OCI-LY1 (cell line): ENCODE data around the gene KIF14.

ENCODE experiments used
- H2AFZ ChIP-seq: fragments of 200-600 bp; sonication (generic), shearing (Covaris generic); 2 replicates; pipeline ENCODE4 v1.6.0; 2014; ENCODE audit warnings: antibody characterized with exemption, mild to moderate bottlenecking, low read length
- H3F3A ChIP-seq: fragments of 200-600 bp; sonication (generic), shearing (Covaris generic); 2 replicates; pipeline ENCODE4 v1.6.0; 2014; ENCODE audit warnings: mild to moderate bottlenecking, antibody characterized with exemption, low read length, moderate library complexity; ENCODE audit not compliant: insufficient read depth
- H3K27ac ChIP-seq: fragments of 200-600 bp; sonication (generic); 2 replicates; pipeline ENCODE4 v1.5.1; 2014; ENCODE audit warnings: low read length, mixed run types, mild to moderate bottlenecking, low read depth; ENCODE audit not compliant: poor library complexity, severe bottlenecking
- H3K27me3 ChIP-seq: fragments of 200-600 bp; sonication (generic); 2 replicates; pipeline ENCODE4 v1.6.0; 2014; ENCODE audit warnings: antibody characterized with exemption, mild to moderate bottlenecking, low read length, moderate library complexity; ENCODE audit not compliant: insufficient read depth
- H3K36me3 ChIP-seq: fragments of 200-600 bp; sonication (generic); 2 replicates; pipeline ENCODE4 v1.6.1; 2014; ENCODE audit warnings: mild to moderate bottlenecking, antibody characterized with exemption, low read length, moderate library complexity, mixed read lengths; ENCODE audit not compliant: insufficient read depth
- H3K4me1 ChIP-seq: fragments of 200-600 bp; sonication (generic); 2 replicates; pipeline ENCODE4 v1.5.1; 2014; ENCODE audit warnings: mild to moderate bottlenecking, low read length, moderate library complexity; ENCODE audit not compliant: insufficient read depth, severe bottlenecking
- H3K4me2 ChIP-seq: fragments of 200-600 bp; sonication (generic), shearing (Covaris generic); 2 replicates; pipeline ENCODE4 v1.6.1; 2014; ENCODE audit warnings: low read length
- H3K4me3 ChIP-seq: fragments of 200-600 bp; sonication (generic); 2 replicates; pipeline ENCODE4 v1.5.1; 2014; ENCODE audit warnings: low read length, low read depth, mild to moderate bottlenecking, mixed read lengths; ENCODE audit not compliant: poor library complexity, severe bottlenecking
- H3K79me2 ChIP-seq: fragments of 200-600 bp; shearing (Covaris generic); 2 replicates; pipeline ENCODE4 v1.6.1; 2016; ENCODE audit warnings: mixed run types, low read length, mixed read lengths; ENCODE audit not compliant: insufficient read depth
- H3K9ac ChIP-seq: fragments of 200-600 bp; sonication (generic), shearing (Covaris generic); 2 replicates; pipeline ENCODE4 v1.6.1; 2014; ENCODE audit warnings: mild to moderate bottlenecking, low read length, mixed read lengths
- H3K9me2 ChIP-seq: fragments of 200-600 bp; sonication (generic), shearing (Covaris generic); 2 replicates; pipeline ENCODE4 v1.6.1; 2014; ENCODE audit warnings: low read depth, mild to moderate bottlenecking, low read length, mixed read lengths
- H3K9me3 ChIP-seq: fragments of 200-600 bp; shearing (Covaris generic); 2 replicates; pipeline ENCODE4 v1.6.1; 2014; ENCODE audit warnings: low read length, mixed read lengths
- H4K20me1 ChIP-seq: fragments of 200-600 bp; sonication (generic), shearing (Covaris generic); 2 replicates; pipeline ENCODE4 v1.6.0; 2016; ENCODE audit warnings: mild to moderate bottlenecking, low read length; ENCODE audit not compliant: insufficient read depth
- EZH2 ChIP-seq: fragments of 200-600 bp; sonication (generic), shearing (Covaris generic); IDR thresholded peaks from 2 replicates; pipeline ENCODE4 v1.8.0; 2017; ENCODE audit warnings: borderline replicate concordance, mixed run types, mild to moderate bottlenecking, antibody characterized with exemption, low read length, moderate library complexity, mixed read lengths
- TF ChIP-seq, protein P1 (sequence below): fragments of 200-600 bp; sonication (generic), shearing (Covaris generic); IDR thresholded peaks from 2 replicates; pipeline ENCODE4 v1.5.1; 2017; ENCODE audit warnings: mild to moderate bottlenecking, antibody characterized with exemption, low read length, moderate library complexity, mixed read lengths

Gene KIF14

DNA sequence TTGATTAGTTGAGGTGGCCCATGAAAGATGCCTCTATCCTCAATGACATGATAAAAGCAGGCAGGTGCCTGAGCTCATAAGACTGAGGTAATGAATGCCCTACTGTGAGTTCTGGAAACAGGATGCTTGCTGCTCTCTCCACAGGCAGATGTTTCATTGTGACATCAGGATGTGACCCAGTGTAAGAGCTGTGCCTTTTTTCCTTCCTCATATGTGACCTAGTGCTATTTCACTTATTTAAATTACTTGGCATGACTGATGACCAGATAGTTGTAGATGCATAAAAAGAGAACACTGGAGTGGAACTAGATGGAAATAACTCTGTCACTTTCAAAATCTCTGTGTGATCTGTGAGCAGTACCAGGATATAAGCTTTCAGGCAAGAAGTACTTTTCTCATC is 31.9 kb downstream of the KIF14 start:
- no peak overlapping the region for H3K27ac ChIP-seq
- peaks cover 73% of the 10 kb centered on the region for H3K36me3 ChIP-seq
- H3K4me1 ChIP-seq = no peaks in the 10 kb centered on the region
- no peaks in the 10 kb centered on the region for H3K79me2 ChIP-seq
- no peak overlapping the region for H3K4me2 ChIP-seq
- H3K9me3 ChIP-seq = no peaks in the 10 kb centered on the region
- H3K9ac ChIP-seq = no peak overlapping the region
- TF ChIP-seq, protein P1, sequence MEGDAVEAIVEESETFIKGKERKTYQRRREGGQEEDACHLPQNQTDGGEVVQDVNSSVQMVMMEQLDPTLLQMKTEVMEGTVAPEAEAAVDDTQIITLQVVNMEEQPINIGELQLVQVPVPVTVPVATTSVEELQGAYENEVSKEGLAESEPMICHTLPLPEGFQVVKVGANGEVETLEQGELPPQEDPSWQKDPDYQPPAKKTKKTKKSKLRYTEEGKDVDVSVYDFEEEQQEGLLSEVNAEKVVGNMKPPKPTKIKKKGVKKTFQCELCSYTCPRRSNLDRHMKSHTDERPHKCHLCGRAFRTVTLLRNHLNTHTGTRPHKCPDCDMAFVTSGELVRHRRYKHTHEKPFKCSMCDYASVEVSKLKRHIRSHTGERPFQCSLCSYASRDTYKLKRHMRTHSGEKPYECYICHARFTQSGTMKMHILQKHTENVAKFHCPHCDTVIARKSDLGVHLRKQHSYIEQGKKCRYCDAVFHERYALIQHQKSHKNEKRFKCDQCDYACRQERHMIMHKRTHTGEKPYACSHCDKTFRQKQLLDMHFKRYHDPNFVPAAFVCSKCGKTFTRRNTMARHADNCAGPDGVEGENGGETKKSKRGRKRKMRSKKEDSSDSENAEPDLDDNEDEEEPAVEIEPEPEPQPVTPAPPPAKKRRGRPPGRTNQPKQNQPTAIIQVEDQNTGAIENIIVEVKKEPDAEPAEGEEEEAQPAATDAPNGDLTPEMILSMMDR = no peak
- TF ChIP-seq EZH2 = no peak
- no peak overlapping the region for H3K4me3 ChIP-seq
- H3K9me2 ChIP-seq = no peaks in the 10 kb centered on the region
- H3K27me3 ChIP-seq = no peaks in the 10 kb centered on the region
- H3F3A ChIP-seq = no peaks in the 10 kb centered on the region
- no peak overlapping the region for H2AFZ ChIP-seq
- no peaks in the 10 kb centered on the region for H4K20me1 ChIP-seq

DNA sequence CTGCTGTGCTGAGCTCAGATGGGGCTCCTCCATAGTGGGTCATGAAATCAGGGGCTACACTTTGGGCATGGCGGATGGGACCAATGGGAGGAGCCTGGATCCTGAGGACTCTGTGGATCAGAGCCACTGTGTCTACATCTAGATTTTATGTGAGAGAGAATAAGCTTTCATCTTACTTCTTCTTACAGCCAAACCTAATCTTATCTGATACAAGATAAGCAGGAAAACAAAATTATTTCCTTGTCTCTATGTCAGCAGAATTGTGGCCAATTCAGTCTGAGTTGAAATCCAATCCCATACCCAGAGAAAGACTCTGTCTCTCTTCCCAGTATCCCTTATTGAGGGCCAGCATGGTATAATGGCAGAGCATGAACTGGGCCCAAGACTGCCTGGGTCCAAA is 56.2 kb downstream of the KIF14 start:
- H3K79me2 ChIP-seq = no peaks in the 10 kb centered on the region
- no peaks in the 10 kb centered on the region for H4K20me1 ChIP-seq
- H3K4me2 ChIP-seq = no peak overlapping the region
- H3K27ac ChIP-seq = no peak overlapping the region
- no peaks in the 10 kb centered on the region for H3K9me2 ChIP-seq
- H3K36me3 ChIP-seq = peaks cover 31% of the 10 kb centered on the region
- no peak overlapping the region for H2AFZ ChIP-seq
- no peaks in the 10 kb centered on the region for H3K4me1 ChIP-seq
- H3K9ac ChIP-seq = no peak overlapping the region
- no peaks in the 10 kb centered on the region for H3K27me3 ChIP-seq
- no peaks in the 10 kb centered on the region for H3K9me3 ChIP-seq
- H3F3A ChIP-seq = no peaks in the 10 kb centered on the region
- no peak overlapping the region for H3K4me3 ChIP-seq
- TF ChIP-seq EZH2 = no peak
- TF ChIP-seq, protein P1 = no peak

DNA sequence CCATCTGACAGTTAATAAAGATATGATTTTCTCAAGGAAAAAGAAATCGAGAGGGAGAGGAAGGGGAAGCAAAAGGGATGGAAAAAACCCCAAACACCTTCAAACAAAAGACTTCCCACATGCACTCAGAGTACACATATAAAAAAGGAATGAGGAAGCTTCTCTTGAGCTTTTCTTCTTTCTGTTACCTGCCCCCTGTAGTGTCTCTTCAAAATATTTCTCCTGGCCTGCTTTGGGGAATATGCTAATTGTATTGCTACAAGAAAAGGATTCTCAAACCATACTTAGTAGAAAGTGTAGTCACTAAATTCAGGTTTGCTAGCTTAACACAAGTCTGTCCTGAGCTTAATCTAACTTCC is 58.7 kb downstream of the KIF14 start:
- no peak overlapping the region for H3K27ac ChIP-seq
- no peaks in the 10 kb centered on the region for H3K9me3 ChIP-seq
- no peaks in the 10 kb centered on the region for H4K20me1 ChIP-seq
- no peak overlapping the region for H3K4me3 ChIP-seq
- H3K4me2 ChIP-seq = no peak overlapping the region
- H3K27me3 ChIP-seq = no peaks in the 10 kb centered on the region
- H3K79me2 ChIP-seq = no peaks in the 10 kb centered on the region
- TF ChIP-seq EZH2 = no peak
- TF ChIP-seq, protein P1 = no peak
- H3K9me2 ChIP-seq = no peaks in the 10 kb centered on the region
- no peaks in the 10 kb centered on the region for H3K4me1 ChIP-seq
- H3F3A ChIP-seq = no peaks in the 10 kb centered on the region
- no peak overlapping the region for H2AFZ ChIP-seq
- peaks cover 46% of the 10 kb centered on the region for H3K36me3 ChIP-seq
- H3K9ac ChIP-seq = no peak overlapping the region
